ENCODE measurements around the gene LPAR4. TPM values are rescaled to one million over a fixed set of nuclear protein-coding genes. Genes with fewer than 3 reads are reported as not detected.

Gene LPAR4
- total RNA-seq, 1 experiment from 2014 or later: not detected

Other genes starting within 250 kb of the LPAR4 start
- not detected for gene RTL3, start 88.4 kb upstream of the LPAR4 start, total RNA-seq (2021; ENCODE audit: unreplicated experiment)
- gene P2RY10, start 197.7 kb downstream of the LPAR4 start, total RNA-seq (2021; ENCODE audit: unreplicated experiment): not detected